ENCODE measurements around the gene SLC35C1.

- no peak for TF ChIP-seq CTCF (conservative IDR thresholded peaks at IDR 0.05; ENCODE audit: low read length)
- TF ChIP-seq EZH2phosphoT487 (IDR thresholded peaks at IDR 0.05; ENCODE audit: borderline replicate concordance): no peak
These were observed 32.5 kb upstream of the SLC35C1 start for GRCh38 chr11:45772449-45772774.

Data from Loucy (cell line).